IPS-NIHi7 (cell line): Measurements from ENCODE around the gene DNHD1.
A peak's percentile ranks its signal among the peaks of the same experiment; 100 is the strongest.

Source experiments
- DNase-seq: peaks from one replicate; pipeline ENCODE4 v3.0.0; 2012; ENCODE audit warnings: mixed read lengths; ENCODE audit errors: extremely low spot score

Gene DNHD1

DNA sequence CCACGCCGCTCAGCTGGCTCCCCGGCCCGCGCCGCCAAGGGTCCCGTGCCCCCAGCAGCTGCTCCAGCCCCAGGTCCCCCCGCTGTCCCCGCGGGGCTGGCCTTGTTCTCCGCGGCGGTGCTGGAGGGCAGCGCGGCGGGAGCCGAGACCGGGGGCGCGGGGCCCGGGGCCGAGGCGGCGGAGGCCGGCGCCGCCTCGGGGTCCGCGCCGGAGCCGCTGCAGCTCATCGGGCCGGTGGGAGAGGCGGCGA is 114.8 kb downstream of the DNHD1 start:
- DNase-seq = no peak

- peak; percentile 89 for DNase-seq
These were observed 115.3 kb downstream of the DNHD1 start, which contains the start of gene TAF10 for GRCh38 chr11:6612213-6613041. Gene TAF10, minus strand, starts transcription at chr11:6612216. Its CDS starts 27 bp downstream, at chr11:6612189.

GRCh38 chr11:6613496-6613895 is 116.4 kb downstream of the DNHD1 start:
- no peak for DNase-seq

DNA sequence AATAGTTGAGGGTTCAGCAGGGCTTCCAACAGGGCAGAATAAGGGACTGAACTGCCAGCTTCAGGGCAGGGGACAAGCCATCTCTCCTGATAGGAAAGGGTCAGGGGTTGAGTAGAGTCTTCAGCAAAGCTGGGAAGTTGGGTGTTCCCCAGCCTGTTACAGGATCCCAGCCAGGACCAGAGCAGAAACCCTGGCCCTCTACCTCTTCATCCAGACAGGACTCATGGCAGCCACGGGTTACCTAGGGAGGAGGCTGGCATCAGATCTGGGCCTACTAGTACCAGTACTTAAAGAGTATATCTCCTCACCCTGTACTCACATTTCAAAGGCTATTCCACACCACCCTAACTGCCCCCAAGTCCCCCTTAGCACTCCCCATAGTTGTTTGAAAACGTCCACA is 117.4 kb downstream of the DNHD1 start:
- no peak for DNase-seq

GRCh38 chr11:6615046-6615445 is 118.0 kb downstream of the DNHD1 start:
- no peak for DNase-seq

DNA sequence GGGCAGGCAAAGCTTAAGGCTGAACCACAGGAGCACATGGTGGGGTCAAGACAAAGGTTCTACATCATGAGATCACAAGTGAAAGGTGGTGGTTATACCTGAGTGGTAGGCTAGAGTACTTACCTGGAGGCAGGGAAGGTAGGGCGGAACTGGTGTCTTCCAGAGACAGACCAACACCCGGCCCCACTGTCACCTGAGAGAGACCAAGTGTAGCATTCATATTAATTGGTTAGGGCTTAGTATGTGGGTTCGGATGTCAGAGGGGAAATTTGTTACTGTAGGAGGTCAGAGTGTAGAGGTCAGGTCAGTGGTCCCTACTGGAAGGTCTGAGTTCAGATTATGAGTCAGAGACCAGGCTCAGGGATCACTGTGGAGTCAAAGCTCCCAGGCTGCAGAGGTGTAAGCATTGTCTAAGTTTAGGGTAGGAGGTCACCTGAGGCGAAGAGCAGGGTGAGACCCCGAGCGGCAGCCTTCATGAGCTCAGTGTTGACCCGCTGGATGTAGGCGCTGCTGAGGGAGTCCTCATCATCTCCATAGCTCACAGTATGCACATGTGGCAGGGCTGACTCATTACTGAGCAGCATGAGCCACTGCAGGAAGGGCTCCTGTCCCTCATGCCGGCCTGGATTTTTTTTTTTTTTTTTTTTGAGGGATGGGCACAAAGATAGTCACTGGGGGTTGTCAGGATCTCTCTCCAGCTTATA is 119.0 kb downstream of the DNHD1 start:
- no peak for DNase-seq

GRCh38 chr11:6616596-6617250 is 119.6 kb downstream of the DNHD1 start:
- no peak for DNase-seq

DNA sequence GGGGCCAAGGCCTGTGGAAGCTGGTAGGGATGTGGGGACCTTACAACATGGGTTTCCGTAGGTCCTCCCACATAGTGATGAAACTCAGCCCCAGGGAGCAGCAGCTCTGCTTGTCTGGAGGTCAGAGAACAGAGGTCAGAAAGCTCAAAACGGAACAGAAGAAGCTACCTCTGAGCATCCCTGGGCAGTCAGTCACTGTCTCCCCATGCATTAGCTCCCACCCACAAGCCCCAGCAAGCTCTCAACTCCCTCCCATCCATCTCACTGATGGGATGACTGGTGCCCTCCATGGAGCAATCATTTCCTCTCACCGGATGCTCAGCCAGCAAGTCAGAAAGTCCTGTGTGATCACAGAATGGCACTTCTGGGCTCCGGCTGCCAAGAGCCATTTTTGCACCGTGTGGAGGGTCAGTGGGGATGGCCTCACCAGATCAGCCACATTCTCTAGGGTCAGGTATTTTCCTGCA is 120.3 kb downstream of the DNHD1 start:
- no peak for DNase-seq

DNA sequence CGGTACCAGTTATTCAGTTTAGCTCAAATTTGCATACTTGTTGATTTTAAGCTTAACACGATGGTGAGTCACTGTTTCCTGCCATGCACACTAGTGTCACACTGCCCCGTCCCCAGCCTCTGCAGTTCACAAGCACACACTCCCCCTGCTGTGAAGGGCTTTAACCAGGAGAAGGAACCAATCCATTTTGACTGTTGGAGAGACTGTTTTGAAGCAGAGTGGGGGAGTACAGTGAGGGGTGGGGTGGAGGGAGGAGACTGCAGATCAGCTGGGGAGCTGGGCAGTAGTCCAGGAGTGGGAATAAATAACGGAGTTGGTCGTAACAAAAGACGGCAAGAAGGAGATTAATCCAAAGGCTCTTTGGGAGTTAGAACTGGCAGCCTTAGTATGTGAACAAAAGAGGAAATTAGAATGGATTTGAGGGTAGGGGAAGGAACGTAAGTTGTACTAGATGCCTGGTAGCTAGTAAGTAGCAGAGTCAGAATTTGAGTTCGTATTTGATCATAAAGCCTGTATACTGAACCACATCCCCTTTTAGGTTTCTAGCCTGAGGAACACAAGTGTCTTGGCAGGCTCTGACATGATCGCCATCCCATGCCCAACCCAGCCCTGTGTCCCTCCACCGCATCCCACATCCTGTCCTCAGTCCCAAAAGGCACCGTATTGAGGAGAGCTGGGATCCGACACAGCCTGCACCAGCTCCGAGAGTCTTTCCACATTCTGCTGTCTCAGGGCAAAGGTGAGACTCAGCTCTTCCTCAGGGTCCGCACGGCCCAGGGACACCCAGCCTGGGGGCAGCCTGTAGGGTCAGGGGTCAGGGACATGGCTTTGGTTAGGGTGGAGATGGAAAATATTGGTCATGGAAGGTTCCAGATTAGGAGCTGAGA is 121.3 kb downstream of the DNHD1 start:
- no peak for DNase-seq

DNA sequence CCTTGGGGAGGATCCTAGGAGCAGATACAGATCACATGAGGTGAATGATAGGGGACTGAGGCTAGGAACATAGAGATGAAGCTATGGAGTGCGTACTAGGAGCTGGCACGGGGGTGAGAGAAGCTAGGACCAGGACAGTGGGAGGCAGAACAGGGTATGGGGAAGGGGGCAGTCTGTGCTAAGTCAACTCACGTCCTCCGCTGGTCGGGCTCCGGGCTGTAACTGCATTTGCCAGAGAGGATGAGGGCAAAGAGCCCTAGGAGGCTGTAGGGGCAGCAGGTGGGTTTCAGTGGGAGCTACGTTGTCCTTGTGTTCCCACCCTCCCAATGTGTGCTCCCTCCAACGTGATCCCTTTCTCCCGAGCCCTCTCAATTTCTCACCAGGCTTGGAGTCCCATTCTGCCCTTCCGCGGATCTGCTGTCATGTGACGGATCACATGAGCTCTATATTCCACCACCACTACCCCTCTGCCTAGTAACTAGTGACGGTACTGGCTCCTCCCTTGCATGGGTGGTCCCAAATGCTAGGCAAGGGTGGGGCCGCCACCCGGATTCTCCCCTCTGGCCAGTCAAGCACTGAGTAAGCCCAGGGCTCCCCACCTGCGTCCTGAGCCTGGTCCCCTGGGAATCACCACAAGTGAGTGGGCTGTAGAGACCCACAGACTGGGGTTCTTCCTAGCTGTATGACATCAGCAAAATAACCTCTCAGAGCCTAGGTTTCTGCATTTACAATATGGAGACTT is 122.1 kb downstream of the DNHD1 start, which contains the start of gene TPP1:
Gene TPP1 (minus strand): TSS at position 419 of the 742 bp plus-strand sequence. CDS start 22 bp downstream, at position 397.
- peak; percentile 99 for DNase-seq

DNA sequence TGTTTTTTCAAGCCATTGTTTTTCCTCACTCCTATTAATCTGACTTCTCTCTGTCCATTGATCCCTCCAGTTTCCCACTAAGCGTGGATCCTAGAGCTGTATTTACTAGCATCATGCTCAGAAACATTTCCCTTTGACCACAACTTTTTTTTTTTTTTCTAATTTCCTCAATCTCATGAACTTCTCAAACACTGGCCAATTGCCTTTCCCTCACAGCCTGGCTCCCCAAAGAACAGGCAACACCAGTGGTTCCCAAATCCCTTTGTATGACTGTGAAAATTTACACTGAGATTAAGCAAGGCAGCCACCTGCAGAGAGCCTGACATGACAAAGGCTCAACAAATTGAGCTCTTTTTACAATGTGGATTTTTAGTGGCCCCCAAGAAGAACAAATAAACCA is 123.6 kb downstream of the DNHD1 start:
- DNase-seq = no peak
